ENCODE data around the gene DNAH1. TPM values are rescaled to one million over a fixed set of nuclear protein-coding genes. Genes with fewer than 3 reads are reported as not detected.

The DNAH1 gene
- total and polyA plus RNA-seq, 5 donors: 2.6 to 4.0 (median 3.6) TPM

DNA sequence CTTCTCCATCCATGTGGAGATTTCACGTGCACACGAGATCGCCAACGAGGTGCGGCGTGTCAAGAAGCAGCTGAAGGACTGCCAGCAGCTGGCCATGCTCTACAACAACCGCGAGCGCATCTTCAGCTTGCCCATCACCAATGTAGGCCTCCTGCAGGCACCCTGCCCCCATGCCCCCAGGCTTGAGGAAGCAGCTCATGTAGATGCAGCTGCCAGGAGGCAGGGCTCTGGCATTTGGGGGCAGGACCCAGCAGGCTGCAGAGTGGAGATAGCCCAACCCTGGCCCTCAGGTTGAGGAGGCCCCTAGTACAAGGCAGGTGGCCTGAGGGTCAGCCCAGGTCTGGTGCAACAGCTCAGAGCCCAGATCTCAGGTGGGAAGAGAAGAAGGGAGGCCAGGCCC is 36.4 kb downstream of the DNAH1 start:
- 95% methylated on average over 9 of the region's 9 CpGs for WGBS
- no peak overlapping the region for H3K27ac ChIP-seq (ENCODE audit: low read length)
- DNase-seq: peak in 1 of 3 donors; percentile 21
- H3K4me1 ChIP-seq (ENCODE audit: control insufficient read depth, insufficient read depth, low read length): no peaks in the 10 kb centered on the region
- intact Hi-C loops (cut with DNase I): no loop called here
- H3K4me3 ChIP-seq (ENCODE audit: low read length): no peak overlapping the region
- H3K9me3 ChIP-seq (ENCODE audit: control insufficient read depth, low read length): no peaks in the 10 kb centered on the region
- no peaks in the 10 kb centered on the region for H3K27me3 ChIP-seq (ENCODE audit: control insufficient read depth, insufficient read depth)
- no peak for ATAC-seq

DNA sequence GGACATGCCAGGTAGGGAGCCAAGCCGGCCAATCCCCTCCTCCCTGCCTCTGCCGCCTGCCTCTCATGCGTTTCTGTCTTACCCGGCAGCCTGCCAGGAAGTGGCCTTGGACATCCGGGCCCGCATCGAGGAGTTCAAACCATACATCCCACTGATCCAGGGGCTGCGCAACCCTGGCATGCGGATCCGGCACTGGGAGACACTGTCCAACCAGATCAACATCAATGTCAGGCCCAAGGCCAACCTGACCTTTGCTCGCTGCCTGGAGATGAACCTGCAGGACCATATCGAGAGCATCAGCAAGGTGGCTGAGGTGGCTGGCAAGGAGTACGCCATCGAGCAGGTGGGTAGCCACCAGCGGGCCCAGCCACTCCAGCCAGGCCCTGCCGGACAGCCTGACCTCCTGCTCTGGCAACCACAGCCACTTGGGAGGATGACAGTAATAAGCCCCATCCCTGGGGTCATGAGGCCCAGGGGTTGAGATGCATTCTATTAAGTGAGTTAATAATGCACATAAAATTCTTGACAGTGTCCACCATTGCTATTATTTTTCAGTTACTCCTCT is 37.3 kb downstream of the DNAH1 start:
- no peaks in the 10 kb centered on the region for H3K9me3 ChIP-seq (ENCODE audit: control insufficient read depth, low read length)
- WGBS: 90% methylated on average over 16 of the region's 16 CpGs
- no peak overlapping the region for H3K27ac ChIP-seq (ENCODE audit: low read length)
- H3K4me3 ChIP-seq (ENCODE audit: low read length): no peak overlapping the region
- DNase-seq (peak in 2 of 3 donors; percentile 37 to 47), ATAC-seq (no peak)
- intact Hi-C loops (cut with DNase I): no loop called here
- no peaks in the 10 kb centered on the region for H3K4me1 ChIP-seq (ENCODE audit: control insufficient read depth, insufficient read depth, low read length)
- H3K27me3 ChIP-seq (ENCODE audit: control insufficient read depth, insufficient read depth): no peaks in the 10 kb centered on the region

DNA sequence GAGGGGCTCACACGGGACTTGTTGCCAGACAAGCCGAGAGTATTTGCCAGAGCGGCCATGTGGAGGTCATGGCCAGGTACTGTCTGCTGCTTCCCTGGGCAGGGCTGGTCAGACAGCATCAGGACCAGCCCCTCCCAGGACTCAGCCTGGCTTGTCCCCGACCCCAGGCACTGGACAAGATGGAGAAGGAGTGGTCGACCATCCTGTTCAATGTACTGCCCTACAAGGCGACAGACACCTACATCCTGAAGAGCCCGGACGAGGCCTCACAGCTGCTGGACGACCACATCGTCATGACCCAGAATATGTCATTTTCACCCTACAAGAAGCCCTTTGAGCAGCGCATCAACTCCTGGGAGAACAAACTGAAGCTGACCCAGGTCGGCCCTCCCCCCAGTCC is 38.6 kb downstream of the DNAH1 start:
- DNase-seq: peak in 2 of 3 donors; percentile 9 to 24
- WGBS: 86% methylated on average over 12 of the region's 12 CpGs
- no peak for ATAC-seq

DNA sequence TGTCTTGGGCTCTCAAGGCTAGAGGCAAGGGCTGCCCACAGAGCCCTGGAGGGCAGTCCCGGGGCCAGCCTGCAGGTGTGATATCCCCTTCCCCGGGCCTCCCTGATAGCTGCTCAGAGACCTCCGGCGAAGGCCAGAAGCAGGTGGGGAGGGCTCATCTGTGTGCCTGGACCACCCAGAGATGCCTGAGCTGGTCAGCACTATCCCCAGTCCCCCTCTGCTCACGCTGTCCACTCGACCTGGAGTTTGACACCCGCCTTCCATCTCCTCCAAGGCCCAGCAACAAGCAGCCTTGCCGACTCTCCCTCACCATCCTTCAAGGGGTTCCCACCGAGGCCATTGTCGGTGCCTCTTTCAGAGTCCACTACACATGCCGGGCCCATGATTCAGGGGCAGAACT is 39.4 kb downstream of the DNAH1 start:
- ATAC-seq (no peak), DNase-seq (peak in 2 of 3 donors; percentile 23 to 27)
- Histone ChIP-seq H3K9me3 (ENCODE audit: control insufficient read depth, low read length) (no peaks in the 10 kb centered on the region), H3K4me3 (ENCODE audit: low read length) (no peak overlapping the region), H3K4me1 (ENCODE audit: control insufficient read depth, insufficient read depth, low read length) (no peaks in the 10 kb centered on the region), H3K27me3 (ENCODE audit: control insufficient read depth, insufficient read depth) (no peaks in the 10 kb centered on the region), H3K27ac (ENCODE audit: low read length) (no peak overlapping the region)
- 86% methylated on average over 11 of the region's 11 CpGs for WGBS
- intact Hi-C loops (cut with DNase I): no loop called here

More for the DNA sequence above, 38.6 kb downstream of the DNAH1 start:
- no peaks in the 10 kb centered on the region for H3K9me3 ChIP-seq (ENCODE audit: control insufficient read depth, low read length)
- no peak overlapping the region for H3K27ac ChIP-seq (ENCODE audit: low read length)
- H3K4me1 ChIP-seq (ENCODE audit: control insufficient read depth, insufficient read depth, low read length): no peaks in the 10 kb centered on the region
- intact Hi-C loops (cut with DNase I): no loop called here
- H3K27me3 ChIP-seq (ENCODE audit: control insufficient read depth, insufficient read depth): no peaks in the 10 kb centered on the region
- no peak overlapping the region for H3K4me3 ChIP-seq (ENCODE audit: low read length)

DNA sequence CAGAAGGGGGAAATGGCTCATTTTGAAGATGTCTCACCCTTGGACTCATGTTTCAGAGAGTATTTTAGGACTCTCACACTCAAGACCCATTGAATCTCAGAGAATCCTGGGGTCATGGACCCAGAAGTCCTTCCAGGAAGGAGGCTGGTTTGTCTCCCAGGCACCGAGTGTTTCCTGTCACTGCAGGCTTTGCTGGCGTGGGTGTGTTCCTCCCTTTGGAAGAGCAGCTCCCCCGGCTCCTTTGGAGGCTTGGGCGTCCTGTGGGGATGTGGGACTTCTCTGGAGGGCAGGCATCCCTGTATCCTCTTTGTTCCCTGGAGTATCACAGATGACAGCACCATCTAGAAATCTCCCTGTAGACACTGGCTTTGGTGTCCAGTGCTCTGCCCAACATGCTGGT is 40.0 kb downstream of the DNAH1 start:
- WGBS: 65% methylated on average over 4 of the region's 4 CpGs
- no peaks in the 10 kb centered on the region for H3K4me1 ChIP-seq (ENCODE audit: control insufficient read depth, insufficient read depth, low read length)
- H3K27ac ChIP-seq (ENCODE audit: low read length): no peak overlapping the region
- H3K9me3 ChIP-seq (ENCODE audit: control insufficient read depth, low read length): no peaks in the 10 kb centered on the region
- no peaks in the 10 kb centered on the region for H3K27me3 ChIP-seq (ENCODE audit: control insufficient read depth, insufficient read depth)
- intact Hi-C loops (cut with DNase I): no loop called here
- peak in 1 of 3 donors; percentile 10 for DNase-seq
- no peak for ATAC-seq
- no peak overlapping the region for H3K4me3 ChIP-seq (ENCODE audit: low read length)

DNA sequence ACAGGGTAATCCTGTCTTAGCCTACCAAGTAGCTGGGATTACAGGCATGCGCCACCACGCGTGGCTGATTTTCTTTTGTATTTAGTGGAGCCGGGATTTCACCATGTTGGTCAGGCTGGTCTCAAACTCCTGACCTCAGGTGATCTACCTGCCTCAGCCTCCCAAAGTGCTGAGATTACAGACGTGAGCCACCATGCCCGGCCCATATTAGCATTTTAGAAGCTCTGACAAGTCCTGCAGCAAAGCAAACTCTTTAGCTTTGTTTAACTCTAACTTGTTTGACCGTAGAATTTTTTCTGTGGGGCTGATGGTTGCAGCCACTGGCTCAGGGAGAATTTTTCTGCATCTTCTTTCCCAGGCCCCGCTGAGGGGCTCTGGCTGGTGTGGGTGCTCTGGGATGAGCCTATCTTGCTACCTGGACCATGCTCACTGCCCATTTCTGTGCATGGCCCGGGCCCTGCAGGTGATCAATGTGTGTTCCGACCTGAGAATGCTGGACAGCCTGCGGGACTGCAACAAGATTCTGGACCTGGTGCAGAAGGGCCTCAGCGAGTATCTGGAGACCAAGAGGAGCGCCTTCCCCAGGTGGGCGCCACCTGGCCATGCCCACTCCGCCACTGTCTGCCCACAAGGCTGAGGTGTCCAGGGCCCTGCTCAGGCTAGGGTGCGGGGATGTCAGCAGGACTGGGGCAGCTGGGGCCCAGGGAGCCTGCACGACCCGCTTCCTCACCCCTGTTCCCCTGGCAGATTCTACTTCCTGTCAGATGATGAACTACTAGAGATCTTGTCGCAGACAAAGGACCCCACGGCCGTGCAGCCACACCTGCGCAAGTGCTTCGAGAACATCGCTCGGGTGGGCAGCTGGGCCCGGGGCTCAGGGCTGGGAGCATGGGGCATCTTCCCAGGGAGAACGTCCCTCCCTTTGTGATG is 41.3 kb downstream of the DNAH1 start:
- 93% methylated on average over 27 of the region's 27 CpGs for WGBS
- H3K9me3 ChIP-seq (ENCODE audit: control insufficient read depth, low read length): no peaks in the 10 kb centered on the region
- no peaks in the 10 kb centered on the region for H3K27me3 ChIP-seq (ENCODE audit: control insufficient read depth, insufficient read depth)
- no peaks in the 10 kb centered on the region for H3K4me1 ChIP-seq (ENCODE audit: control insufficient read depth, insufficient read depth, low read length)
- no peak overlapping the region for H3K4me3 ChIP-seq (ENCODE audit: low read length)
- ATAC-seq (no peak), DNase-seq (peak in 2 of 3 donors; percentile 33)
- H3K27ac ChIP-seq (ENCODE audit: low read length): no peak overlapping the region
- intact Hi-C loops (cut with DNase I): no loop called here

DNA sequence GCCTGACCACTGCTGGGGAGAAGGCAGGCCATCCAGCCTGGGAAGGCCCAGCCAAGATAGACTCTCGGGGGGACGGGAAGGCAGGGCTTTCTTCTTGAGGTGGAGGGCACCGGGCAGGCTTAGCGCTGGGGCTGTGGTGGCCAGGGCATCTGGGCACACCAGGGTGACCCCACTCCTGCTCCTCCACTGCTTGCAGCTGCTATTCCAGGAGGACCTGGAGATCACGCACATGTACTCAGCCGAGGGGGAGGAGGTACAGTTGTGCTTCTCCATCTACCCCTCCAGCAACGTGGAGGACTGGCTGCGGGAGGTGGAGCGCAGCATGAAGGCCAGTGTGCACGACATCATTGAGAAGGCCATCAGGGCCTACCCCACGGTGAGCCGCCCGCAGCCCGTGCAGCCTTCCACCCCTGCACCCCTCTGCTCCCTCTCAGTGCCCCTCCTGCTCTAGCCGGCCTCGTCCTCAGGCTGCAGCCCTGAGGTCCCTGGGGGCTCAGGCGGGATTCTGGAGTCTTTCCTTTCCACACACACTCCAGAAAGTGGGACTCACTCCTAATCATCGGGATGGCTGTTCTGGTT is 42.3 kb downstream of the DNAH1 start:
- H3K9me3 ChIP-seq (ENCODE audit: control insufficient read depth, low read length): no peaks in the 10 kb centered on the region
- ATAC-seq: no peak
- H3K4me3 ChIP-seq (ENCODE audit: low read length): no peak overlapping the region
- no peaks in the 10 kb centered on the region for H3K4me1 ChIP-seq (ENCODE audit: control insufficient read depth, insufficient read depth, low read length)
- peak in 2 of 3 donors; percentile 31 to 45 for DNase-seq
- intact Hi-C loops (cut with DNase I): no loop called here
- WGBS: 91% methylated on average over 18 of the region's 18 CpGs
- H3K27me3 ChIP-seq (ENCODE audit: control insufficient read depth, insufficient read depth): no peaks in the 10 kb centered on the region
- no peak overlapping the region for H3K27ac ChIP-seq (ENCODE audit: low read length)

DNA sequence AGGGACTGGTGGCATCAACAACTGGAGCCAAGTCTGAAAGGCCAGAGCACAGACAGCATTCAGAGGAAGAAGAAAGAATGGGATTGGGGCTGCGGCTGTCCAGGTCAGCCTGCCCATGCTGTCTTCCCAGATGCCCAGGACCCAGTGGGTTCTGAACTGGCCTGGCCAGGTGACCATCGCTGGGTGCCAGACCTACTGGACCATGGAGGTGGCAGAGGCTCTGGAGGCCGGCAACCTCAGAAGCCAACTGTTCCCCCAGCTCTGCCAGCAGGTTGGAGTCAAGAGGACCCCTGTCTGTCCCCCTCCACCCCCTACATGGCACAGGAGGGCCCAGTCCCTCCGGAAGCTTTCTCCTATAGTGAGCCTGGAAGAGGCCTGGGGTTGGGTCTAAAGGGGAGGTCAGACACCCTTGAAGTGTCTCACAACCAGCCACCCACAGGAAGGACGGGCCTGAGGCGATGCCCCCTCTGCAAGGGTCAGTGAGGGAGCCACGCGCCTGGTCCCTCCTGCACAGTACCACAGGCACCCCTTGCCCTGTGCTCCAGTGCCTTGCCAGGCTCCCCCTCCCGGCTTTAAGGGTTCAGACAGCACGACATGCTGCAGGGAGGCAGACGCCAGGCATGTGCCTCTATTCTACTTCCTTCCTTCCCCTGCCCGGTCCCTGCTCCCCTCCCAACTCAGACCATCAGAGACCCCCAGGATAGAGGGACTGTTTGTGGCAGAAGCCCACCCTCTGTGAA is 43.2 kb downstream of the DNAH1 start:
- Histone ChIP-seq H3K4me3 (ENCODE audit: low read length) (no peak overlapping the region), H3K27ac (ENCODE audit: low read length) (no peak overlapping the region), H3K4me1 (ENCODE audit: control insufficient read depth, insufficient read depth, low read length) (no peaks in the 10 kb centered on the region), H3K9me3 (ENCODE audit: control insufficient read depth, low read length) (no peaks in the 10 kb centered on the region), H3K27me3 (ENCODE audit: control insufficient read depth, insufficient read depth) (no peaks in the 10 kb centered on the region)
- 89% methylated on average over 12 of the region's 12 CpGs for WGBS
- ATAC-seq (no peak), DNase-seq (peak in 2 of 3 donors; percentile 25 to 44)
- intact Hi-C loops (cut with DNase I): no loop called here

DNA sequence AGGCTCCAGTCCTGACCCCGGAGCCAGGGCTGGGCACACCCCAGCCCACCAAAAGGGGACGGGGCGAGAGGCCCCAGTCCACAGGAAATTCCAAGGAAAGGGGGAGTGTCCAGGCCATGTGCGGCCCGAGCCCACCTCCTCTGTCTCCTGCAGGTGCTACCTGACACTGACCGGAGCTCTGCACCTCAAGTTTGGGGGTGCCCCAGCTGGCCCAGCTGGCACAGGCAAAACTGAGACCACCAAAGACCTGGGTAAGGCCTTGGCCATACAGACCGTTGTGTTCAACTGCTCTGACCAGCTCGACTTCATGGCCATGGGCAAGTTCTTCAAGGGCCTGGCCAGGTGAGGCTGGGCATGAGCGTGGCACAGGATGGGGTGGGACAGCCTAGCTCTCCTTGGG is 44.9 kb downstream of the DNAH1 start:
- H3K27ac ChIP-seq (ENCODE audit: low read length): no peak overlapping the region
- H3K4me1 ChIP-seq (ENCODE audit: control insufficient read depth, insufficient read depth, low read length): no peaks in the 10 kb centered on the region
- H3K4me3 ChIP-seq (ENCODE audit: low read length): no peak overlapping the region
- DNase-seq: peak in 2 of 3 donors; percentile 28 to 40
- intact Hi-C loops (cut with DNase I): no loop called here
- ATAC-seq: no peak
- H3K27me3 ChIP-seq (ENCODE audit: control insufficient read depth, insufficient read depth): no peaks in the 10 kb centered on the region
- no peaks in the 10 kb centered on the region for H3K9me3 ChIP-seq (ENCODE audit: control insufficient read depth, low read length)
- 86% methylated on average over 9 of the region's 9 CpGs for WGBS

DNA sequence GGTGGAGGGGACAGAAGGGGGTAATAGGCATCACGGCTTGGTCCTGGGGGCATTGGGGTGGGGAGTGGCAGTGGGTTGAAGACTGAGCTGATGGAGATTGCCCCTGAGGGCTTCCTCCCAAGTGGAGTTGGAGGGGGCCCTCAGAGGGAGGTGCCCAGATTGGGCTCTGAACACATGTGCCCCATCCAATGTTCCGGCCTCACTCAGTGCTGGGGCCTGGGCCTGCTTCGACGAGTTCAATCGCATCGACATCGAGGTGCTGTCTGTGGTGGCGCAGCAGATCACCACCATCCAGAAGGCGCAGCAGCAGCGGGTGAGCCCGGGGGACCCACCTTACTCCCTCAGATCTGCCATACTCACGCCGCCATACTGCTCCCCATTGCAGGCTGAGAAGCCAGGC is 45.3 kb downstream of the DNAH1 start:
- DNase-seq (peak in 1 of 3 donors; percentile 6), ATAC-seq (no peak)
- no peaks in the 10 kb centered on the region for H3K27me3 ChIP-seq (ENCODE audit: control insufficient read depth, insufficient read depth)
- no peak overlapping the region for H3K27ac ChIP-seq (ENCODE audit: low read length)
- H3K9me3 ChIP-seq (ENCODE audit: control insufficient read depth, low read length): no peaks in the 10 kb centered on the region
- no peak overlapping the region for H3K4me3 ChIP-seq (ENCODE audit: low read length)
- 97% methylated on average over 13 of the region's 13 CpGs for WGBS
- intact Hi-C loops (cut with DNase I): no loop called here
- H3K4me1 ChIP-seq (ENCODE audit: control insufficient read depth, insufficient read depth, low read length): no peaks in the 10 kb centered on the region
